Activated CD4-positive, alpha-beta memory T cell treated with anti-CD3 and anti-CD28 coated beads, Interleukin-2, amount 10 ng/mL, durations not matched to agents 7 days and 5 days (primary cell): ENCODE results near the gene PFKFB4. TPM values are rescaled to one million over a fixed set of nuclear protein-coding genes. Genes with fewer than 3 reads are reported as not detected.
A peak's percentile ranks its signal among the peaks of the same experiment; 100 is the strongest.

Experiments used
- CTCF ChIA-PET: fragments of 350-600 bp; sonication (Branson Sonifier 250); formaldehyde crosslinking; loops from one replicate; lab custom pipeline; 2021; ENCODE audit warnings: antibody characterized with exemption, inconsistent platforms; lab: Charles Lee
- POLR2A ChIA-PET: fragments of 350-600 bp; sonication (Branson Sonifier 250); formaldehyde crosslinking; loops from one replicate; lab custom pipeline; 2021; ENCODE audit warnings: antibody characterized with exemption; lab: Charles Lee
- DNase-seq: peaks from one replicate; pipeline ENCODE4 v3.0.0-alpha.2; 2020
- H3K27ac Mint-ChIP-seq: one replicate; pipeline ENCODE4 v1.8.0; 2021; ENCODE audit warnings: mild to moderate bottlenecking, mixed read lengths
- H3K27me3 Mint-ChIP-seq: one replicate; pipeline ENCODE4 v1.8.0; 2021; ENCODE audit warnings: mixed read lengths
- H3K36me3 Mint-ChIP-seq: one replicate; pipeline ENCODE4 v1.8.0; 2021; ENCODE audit warnings: low read depth, mixed read lengths
- H3K4me1 Mint-ChIP-seq: one replicate; pipeline ENCODE4 v1.8.0; 2021; ENCODE audit warnings: mixed read lengths
- H3K4me3 Mint-ChIP-seq: one replicate; pipeline ENCODE4 v1.8.0; 2021; ENCODE audit warnings: mild to moderate bottlenecking, mixed read lengths
- H3K9me3 Mint-ChIP-seq: one replicate; pipeline ENCODE4 v1.8.0; 2021; ENCODE audit warnings: mixed read lengths
- total RNA-seq, 2 experiments: library from RNA; stranded (reverse); gene quantifications; one replicate each; pipeline ENCODE4 v1.2.3, GENCODE V29; 2021

The PFKFB4 gene
- total RNA-seq, 2 experiments from 2014 or later = 33.3 to 34.4 TPM

- ChIA-PET CTCF (interaction anchor here (1.1 to 1.5 kb wide), 2 partner anchors 38 to 75 kb away, joined by 3 to 7 read pairs; no protein-coding TSS in a partner anchor), POLR2A (interaction anchor here (1.1 kb wide), 2 partner anchors 38 to 40 kb away, joined by 4 to 5 read pairs; no protein-coding TSS in a partner anchor)
- H3K27me3 Mint-ChIP-seq = peaks cover 18% of the 10 kb centered on the region
- peaks cover under 1% of the 10 kb centered on the region for H3K36me3 Mint-ChIP-seq
- H3K27ac Mint-ChIP-seq = no peak overlapping the region
- H3K4me1 Mint-ChIP-seq = peaks cover 55% of the 10 kb centered on the region
- no peak for DNase-seq
- no peak overlapping the region for H3K4me3 Mint-ChIP-seq
- no peaks in the 10 kb centered on the region for H3K9me3 Mint-ChIP-seq
These were observed 45.1 kb downstream of the PFKFB4 start for GRCh38 chr3:48511551-48511950.

- peaks cover 56% of the 10 kb centered on the region for H3K4me1 Mint-ChIP-seq
- ChIA-PET CTCF (interaction anchor here (0.7 to 4.9 kb wide), 14 partner anchors 23 to 107 kb away, joined by 3 to 43 read pairs (median 6); partner anchors contain the start of gene PFKFB4), POLR2A (interaction anchor here (0.5 to 1.7 kb wide), 11 partner anchors 10 to 72 kb away, joined by 3 to 20 read pairs (median 5); partner anchors contain the start of genes ATRIP, CCDC51 and PFKFB4)
- no peaks in the 10 kb centered on the region for H3K9me3 Mint-ChIP-seq
- H3K27ac Mint-ChIP-seq = peak overlapping the region; percentile 83
- H3K27me3 Mint-ChIP-seq = peaks cover 16% of the 10 kb centered on the region
- no peak overlapping the region for H3K4me3 Mint-ChIP-seq
- peak; percentile 82 for DNase-seq
- no peaks in the 10 kb centered on the region for H3K36me3 Mint-ChIP-seq
These were observed 49.1 kb downstream of the PFKFB4 start for GRCh38 chr3:48507256-48508061.

- no peak overlapping the region for H3K4me3 Mint-ChIP-seq
- no peaks in the 10 kb centered on the region for H3K9me3 Mint-ChIP-seq
- POLR2A ChIA-PET = interaction anchor here (1.0 to 3.5 kb wide), 6 partner anchors 10 to 71 kb away, joined by 3 to 33 read pairs (median 10); partner anchors contain the start of gene CCDC51
- H3K27me3 Mint-ChIP-seq = peaks cover 7% of the 10 kb centered on the region
- CTCF ChIA-PET = interaction anchor here (1.0 to 4.9 kb wide), 4 partner anchors 44 to 105 kb away, joined by 6 to 43 read pairs (median 9); no protein-coding TSS in a partner anchor
- DNase-seq = no peak
- H3K36me3 Mint-ChIP-seq = peaks cover 8% of the 10 kb centered on the region
- peaks cover 65% of the 10 kb centered on the region for H3K4me1 Mint-ChIP-seq
- no peak overlapping the region for H3K27ac Mint-ChIP-seq
These were observed 50.6 kb downstream of the PFKFB4 start for GRCh38 chr3:48505968-48506504.

- Mint-ChIP-seq H3K36me3 (peaks cover 17% of the 10 kb centered on the region), H3K27me3 (peaks cover 4% of the 10 kb centered on the region), H3K4me3 (peak overlapping the region; percentile 79), H3K9me3 (no peaks in the 10 kb centered on the region), H3K27ac (no peak overlapping the region), H3K4me1 (peaks cover 70% of the 10 kb centered on the region)
- ChIA-PET CTCF (interaction anchor here (0.6 to 4.9 kb wide), 6 partner anchors 10 to 69 kb away, joined by 3 to 43 read pairs (median 4); no protein-coding TSS in a partner anchor), POLR2A (interaction anchor here (1.0 to 3.5 kb wide), 8 partner anchors 11 to 60 kb away, joined by 3 to 33 read pairs (median 4); no protein-coding TSS in a partner anchor)
- DNase-seq = no peak
These were observed 51.5 kb downstream of the PFKFB4 start for GRCh38 chr3:48505146-48505545.

- peak; percentile 67 for DNase-seq
- H3K4me3 Mint-ChIP-seq = peak within 1 kb of the TSS; percentile 79
- H3K27ac Mint-ChIP-seq = peak within 1 kb of the TSS; percentile 71
- H3K36me3 Mint-ChIP-seq = peaks cover 23% of the 10 kb centered on the region
- peaks cover 72% of the 10 kb centered on the region for H3K4me1 Mint-ChIP-seq
- no peaks in the 10 kb centered on the region for H3K9me3 Mint-ChIP-seq
- ChIA-PET CTCF (interaction anchor here (1.0 to 4.9 kb wide), 5 partner anchors 11 to 68 kb away, joined by 3 to 43 read pairs (median 5); no protein-coding TSS in a partner anchor), POLR2A (interaction anchor here (0.8 to 3.5 kb wide), 13 partner anchors 12 to 103 kb away, joined by 3 to 33 read pairs (median 3); partner anchors contain the start of genes CCDC51 and TMA7)
- no peaks in the 10 kb centered on the region for H3K27me3 Mint-ChIP-seq
These were observed 52.3 kb downstream of the PFKFB4 start, which contains the start of gene SHISA5 for GRCh38 chr3:48504051-48504946. SHISA5 (minus strand) TSS chr3:48504174; CDS start chr3:48504094, 80 bp downstream.

- POLR2A ChIA-PET = interaction anchor here (0.8 to 3.5 kb wide), 10 partner anchors 12 to 103 kb away, joined by 3 to 33 read pairs (median 4); partner anchors contain the start of genes CCDC51 and TMA7
These were observed 53.1 kb downstream of the PFKFB4 start for GRCh38 chr3:48503401-48504050.

GRCh38 chr3:48502728-48503168 is 53.9 kb downstream of the PFKFB4 start:
- CTCF ChIA-PET = no interaction called here
- no peak for DNase-seq
- Mint-ChIP-seq H3K4me1 (peaks cover 70% of the 10 kb centered on the region), H3K4me3 (peak overlapping the region; percentile 79), H3K9me3 (no peaks in the 10 kb centered on the region), H3K27me3 (no peaks in the 10 kb centered on the region), H3K36me3 (peaks cover 34% of the 10 kb centered on the region), H3K27ac (peak overlapping the region; percentile 71)
- POLR2A ChIA-PET = interaction anchor here (1.0 to 3.5 kb wide), 2 partner anchors 36 to 46 kb away, joined by 3 to 15 read pairs; no protein-coding TSS in a partner anchor

More at GRCh38 chr3:48503401-48504050, 53.1 kb downstream of the PFKFB4 start:
- peaks cover 72% of the 10 kb centered on the region for H3K4me1 Mint-ChIP-seq
- H3K36me3 Mint-ChIP-seq = peaks cover 28% of the 10 kb centered on the region
- H3K27ac Mint-ChIP-seq = peak overlapping the region; percentile 71
- CTCF ChIA-PET = interaction anchor here (1.9 to 4.9 kb wide), 2 partner anchors 30 to 67 kb away, joined by 5 to 43 read pairs; no protein-coding TSS in a partner anchor
- DNase-seq = no peak
- H3K27me3 Mint-ChIP-seq = no peaks in the 10 kb centered on the region
- no peaks in the 10 kb centered on the region for H3K9me3 Mint-ChIP-seq
- H3K4me3 Mint-ChIP-seq = peak overlapping the region; percentile 79

- Mint-ChIP-seq H3K4me3 (peak overlapping the region; percentile 79), H3K27ac (peak overlapping the region; percentile 25), H3K36me3 (peaks cover 39% of the 10 kb centered on the region), H3K27me3 (no peaks in the 10 kb centered on the region), H3K9me3 (no peaks in the 10 kb centered on the region), H3K4me1 (peaks cover 64% of the 10 kb centered on the region)
- ChIA-PET CTCF (interaction anchor here (1.0 to 2.6 kb wide), 2 partner anchors 66 to 101 kb away, joined by 4 to 7 read pairs; no protein-coding TSS in a partner anchor), POLR2A (interaction anchor here (1.0 to 3.5 kb wide), 3 partner anchors 35 to 47 kb away, joined by 3 to 15 read pairs (median 3); a partner anchor contains a TSS)
- no peak for DNase-seq
These were observed 54.5 kb downstream of the PFKFB4 start for GRCh38 chr3:48502121-48502520.

- ChIA-PET CTCF (interaction anchor here (0.7 to 2.6 kb wide), 3 partner anchors 65 to 863 kb away, joined by 3 to 7 read pairs (median 4); no protein-coding TSS in a partner anchor), POLR2A (interaction anchor here (1.2 to 1.3 kb wide), 2 partner anchors 35 to 62 kb away, joined by 3 read pairs; partner anchors contain the start of gene CCDC51)
- peak overlapping the region; percentile 47 for H3K27ac Mint-ChIP-seq
- peaks cover 39% of the 10 kb centered on the region for H3K36me3 Mint-ChIP-seq
- H3K27me3 Mint-ChIP-seq = no peaks in the 10 kb centered on the region
- no peak for DNase-seq
- no peaks in the 10 kb centered on the region for H3K9me3 Mint-ChIP-seq
- peaks cover 55% of the 10 kb centered on the region for H3K4me1 Mint-ChIP-seq
- no peak overlapping the region for H3K4me3 Mint-ChIP-seq
These were observed 55.4 kb downstream of the PFKFB4 start for GRCh38 chr3:48501196-48501595.

GRCh38 chr3:48500656-48501055 is 55.9 kb downstream of the PFKFB4 start:
- H3K9me3 Mint-ChIP-seq = no peaks in the 10 kb centered on the region
- no peak for DNase-seq
- ChIA-PET POLR2A (interaction anchor here (0.8 to 1.3 kb wide), 4 partner anchors 28 to 61 kb away, joined by 3 to 4 read pairs (median 3); partner anchors contain the start of genes ATRIP and CCDC51), CTCF (interaction anchor here (2.6 kb wide), 1 partner anchor 65 kb away, joined by 7 read pairs; no protein-coding TSS in a partner anchor)
- no peak overlapping the region for H3K27ac Mint-ChIP-seq
- no peaks in the 10 kb centered on the region for H3K27me3 Mint-ChIP-seq
- H3K36me3 Mint-ChIP-seq = peaks cover 39% of the 10 kb centered on the region
- H3K4me1 Mint-ChIP-seq = peaks cover 49% of the 10 kb centered on the region
- no peak overlapping the region for H3K4me3 Mint-ChIP-seq

GRCh38 chr3:48493203-48493501 is 63.5 kb downstream of the PFKFB4 start:
- H3K36me3 Mint-ChIP-seq = peaks cover 27% of the 10 kb centered on the region
- no peak for DNase-seq
- CTCF ChIA-PET = no interaction called here
- POLR2A ChIA-PET = no interaction called here
- no peaks in the 10 kb centered on the region for H3K9me3 Mint-ChIP-seq
- H3K27me3 Mint-ChIP-seq = no peaks in the 10 kb centered on the region
- no peak overlapping the region for H3K4me3 Mint-ChIP-seq
- no peak overlapping the region for H3K27ac Mint-ChIP-seq
- peaks cover 2% of the 10 kb centered on the region for H3K4me1 Mint-ChIP-seq
